Cerebellar nuclear complex (tissue), 1 donor: ENCODE measurements around the gene KCNT2.
"Not testable (repeated sequence)": the region's sequence is repeated elsewhere in the genome, so short reads cannot be mapped to it uniquely, and the experiment has no call there.

Source experiments
- DNase-seq, 2 experiments: peaks; one replicate each; lab custom pipeline; 2025; lab: John Stamatoyannopoulos, UW

Gene KCNT2

DNA sequence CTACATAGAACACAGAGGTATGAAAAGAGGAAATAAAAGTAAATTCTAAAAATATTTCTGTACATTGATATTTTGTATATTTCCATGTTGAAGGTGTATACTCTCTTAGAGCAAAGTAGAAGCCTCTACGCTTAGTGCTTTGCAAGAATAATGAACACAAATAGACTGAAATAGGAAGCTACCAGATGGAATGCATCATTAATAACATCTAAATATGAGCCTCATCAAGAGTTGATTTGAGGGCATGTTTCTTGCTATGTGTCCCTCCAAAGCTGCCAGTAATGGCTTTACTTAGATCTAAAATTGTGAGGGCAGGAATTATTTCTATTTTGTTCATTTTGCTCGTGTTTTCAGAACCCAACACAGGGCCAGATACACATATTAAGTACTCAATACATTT, 94.4 kb downstream of the KCNT2 start:
- no peak for DNase-seq

DNA sequence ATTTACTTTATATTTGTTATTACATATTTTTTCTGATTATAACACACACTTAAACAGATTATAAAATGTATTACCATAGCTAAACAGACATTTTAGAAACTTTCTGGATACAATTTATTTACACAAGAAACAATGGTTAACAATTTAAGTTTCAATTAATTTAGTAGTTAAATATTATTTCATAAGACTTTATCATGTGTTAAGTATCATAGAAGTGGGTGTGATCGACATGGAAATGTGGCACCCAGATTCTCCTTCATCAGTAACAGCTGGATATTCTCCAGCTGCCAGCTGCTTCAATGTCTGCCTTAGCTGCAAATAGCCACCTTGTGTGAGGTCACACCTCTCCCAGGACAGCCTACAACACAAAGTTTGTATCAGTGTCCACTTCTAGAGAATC, 97.8 kb downstream of the KCNT2 start:
- no peak for DNase-seq

DNA sequence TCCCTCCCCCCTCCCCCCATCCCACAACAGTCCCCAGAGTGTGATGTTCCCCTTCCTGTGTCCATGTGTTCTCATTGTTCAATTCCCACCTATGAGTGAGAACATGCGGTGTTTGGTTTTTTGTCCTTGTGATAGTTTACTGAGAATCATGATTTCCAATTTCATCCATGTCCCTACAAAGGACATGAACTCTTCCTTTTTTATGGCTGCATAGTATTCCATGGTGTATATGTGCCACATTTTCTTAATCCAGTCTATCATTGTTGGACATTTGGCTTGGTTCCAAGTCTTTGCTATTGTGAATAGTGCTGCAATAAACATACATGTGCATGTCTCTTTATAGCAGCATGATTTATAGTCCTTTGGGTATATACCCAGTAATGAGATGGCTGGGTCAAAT, 104.0 kb downstream of the KCNT2 start:
- not testable (repeated sequence) for DNase-seq

DNA sequence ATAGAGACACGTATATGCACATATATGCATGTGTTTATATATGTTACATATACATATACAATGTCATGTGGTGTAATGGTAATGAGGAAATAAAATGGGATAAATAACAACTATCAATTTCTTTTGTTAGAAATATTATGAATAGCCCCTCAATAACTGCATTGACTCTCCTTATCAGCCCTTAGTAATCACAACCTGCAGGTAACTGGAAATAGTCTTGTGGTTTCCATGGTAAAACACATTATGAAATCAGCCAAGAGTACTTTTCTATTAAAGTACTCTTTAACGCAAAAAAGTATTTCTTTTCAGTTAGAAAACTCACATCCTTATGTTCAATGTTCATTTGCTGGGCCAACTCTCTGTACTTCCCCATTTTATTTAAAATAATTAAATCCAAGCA, 105.8 kb downstream of the KCNT2 start:
- DNase-seq = no peak

DNA sequence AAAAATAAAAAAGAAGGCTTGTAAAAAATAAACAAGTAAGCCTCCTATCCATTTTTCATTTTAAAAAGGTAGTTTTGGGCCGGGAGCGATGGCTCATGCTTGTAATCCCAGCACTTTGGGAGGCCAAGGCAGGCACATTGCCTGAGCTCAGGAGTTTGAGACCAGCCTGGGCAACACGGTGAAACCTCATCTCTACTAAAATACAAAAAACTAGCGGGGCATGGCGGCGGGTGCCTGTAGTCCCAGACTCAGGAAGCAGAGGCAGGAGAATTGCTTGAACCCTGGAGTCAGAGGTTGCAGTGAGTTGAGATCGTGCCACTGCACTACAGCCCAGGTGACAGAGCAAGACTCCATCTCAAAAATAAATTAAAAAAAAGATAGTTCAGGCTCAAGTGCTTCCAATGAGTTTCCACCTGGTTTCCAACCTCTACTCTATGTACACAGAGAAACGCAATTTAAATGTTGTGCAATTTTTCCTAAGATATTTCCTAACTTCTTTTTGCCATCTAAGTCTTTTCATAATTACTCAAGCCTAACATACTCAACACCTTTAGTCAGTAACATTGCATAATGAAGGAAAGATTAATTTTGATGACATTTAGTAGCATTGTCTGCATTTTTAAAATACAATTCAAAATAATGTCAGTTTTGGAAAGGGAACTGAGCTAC, 106.3 kb downstream of the KCNT2 start:
- no peak for DNase-seq

DNA sequence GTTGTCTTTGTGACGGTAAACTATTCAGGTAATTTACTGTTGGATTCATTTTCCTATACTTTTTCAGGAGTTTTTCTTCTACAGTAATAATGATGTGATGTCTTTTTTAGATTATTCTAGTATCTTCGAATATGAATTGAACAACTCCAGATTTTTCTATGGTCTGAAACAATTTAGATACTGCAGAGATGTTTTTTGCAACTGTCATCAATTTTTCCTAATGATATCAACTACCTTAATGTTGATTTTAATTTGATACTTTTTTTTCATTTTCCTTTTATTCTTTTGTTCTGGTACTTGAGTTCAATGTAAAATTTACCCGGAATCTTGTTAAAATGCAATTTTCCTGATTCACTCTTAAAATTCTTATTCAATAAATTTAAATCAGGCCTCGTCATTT, 110.4 kb downstream of the KCNT2 start:
- no peak for DNase-seq

DNA sequence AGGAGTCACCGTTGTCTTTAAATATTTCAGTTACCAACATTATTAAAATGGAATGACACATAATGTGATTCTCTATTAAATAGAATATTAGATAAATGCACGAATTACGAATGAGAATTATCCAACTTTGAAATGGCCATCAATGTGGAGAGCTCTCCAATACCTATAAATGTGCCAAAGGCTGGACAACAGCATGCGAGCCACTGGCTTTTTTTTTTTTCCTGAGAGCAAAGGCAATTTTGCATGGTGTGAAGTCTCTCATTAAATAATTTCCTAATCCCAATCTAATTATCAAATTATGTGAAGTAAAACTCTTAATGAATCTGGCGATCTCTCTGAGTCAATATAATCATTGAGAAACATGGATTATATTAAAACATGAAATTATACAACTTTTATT, 113.5 kb downstream of the KCNT2 start:
- DNase-seq = no peak

DNA sequence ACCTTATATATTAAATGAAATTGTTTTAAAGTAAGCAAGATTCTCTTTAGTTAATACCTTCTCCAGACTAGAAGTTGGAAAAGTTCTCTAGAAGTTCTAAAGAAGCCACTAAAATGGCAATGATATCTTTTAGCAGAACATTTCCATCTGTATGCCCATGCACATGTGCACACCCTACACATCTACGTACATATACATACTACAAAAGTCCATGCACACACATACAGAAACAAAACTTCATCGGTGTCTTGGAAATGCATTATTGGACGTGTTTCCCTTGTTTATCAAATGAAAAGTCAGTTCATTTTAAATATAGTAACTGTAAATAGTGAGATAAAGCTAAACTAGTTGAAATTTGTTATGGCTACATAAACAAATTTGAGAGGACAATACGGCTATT, 114.4 kb downstream of the KCNT2 start:
- no peak for DNase-seq

DNA sequence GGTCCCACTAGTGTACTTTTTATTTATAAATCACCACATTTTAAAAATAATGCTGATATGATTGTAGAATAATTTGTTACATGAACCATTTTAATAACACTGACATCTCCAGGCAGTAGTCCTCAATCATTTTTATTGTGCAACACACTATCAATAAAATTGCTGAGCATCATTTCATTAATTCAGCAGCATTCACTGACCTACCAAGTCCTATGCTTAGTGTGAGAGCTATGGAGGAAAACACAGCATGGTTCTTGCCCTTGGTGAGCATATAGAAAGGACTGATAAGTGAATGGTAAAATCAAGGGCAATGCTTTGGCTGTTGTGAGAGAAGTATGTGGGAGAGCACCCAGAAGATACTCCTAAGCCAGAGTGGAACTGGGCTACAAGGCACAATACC, 119.7 kb downstream of the KCNT2 start:
- DNase-seq = no peak

DNA sequence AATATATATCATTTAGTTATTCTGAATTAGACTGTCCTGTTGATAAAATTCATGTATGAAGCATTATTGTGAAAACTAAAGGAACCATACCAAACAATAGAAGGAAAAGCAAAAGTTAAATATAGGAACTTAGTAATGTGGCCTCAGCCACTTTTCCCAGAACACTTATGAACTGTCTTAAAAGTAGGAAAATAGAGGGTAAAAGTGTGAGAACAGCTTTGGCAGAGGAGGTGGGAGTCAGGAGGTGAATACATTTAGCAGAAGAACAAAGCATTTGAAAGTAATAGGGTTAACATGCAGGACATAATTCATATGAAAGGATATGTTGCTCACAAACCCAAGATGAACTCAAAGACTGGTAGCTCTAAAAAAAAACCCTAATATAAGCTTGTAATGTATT, 121.9 kb downstream of the KCNT2 start:
- no peak for DNase-seq

DNA sequence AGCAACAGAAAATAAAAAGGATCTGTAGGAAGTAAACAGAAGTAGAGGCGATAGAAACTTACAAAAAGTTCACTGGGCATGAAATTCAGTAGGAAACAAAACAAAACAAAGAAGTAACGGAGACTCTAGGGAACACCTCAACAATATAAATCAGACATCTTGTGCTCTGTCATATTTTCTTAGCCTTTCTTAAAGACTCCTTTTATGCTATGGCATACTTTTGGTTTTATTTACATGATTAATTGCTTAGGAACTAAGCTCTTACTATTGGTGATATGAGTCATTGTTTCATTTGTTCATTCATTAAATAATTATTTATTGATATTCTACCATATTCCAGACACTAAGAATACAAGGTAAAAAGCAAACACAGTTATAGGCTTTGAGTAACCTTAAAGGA, 126.6 kb downstream of the KCNT2 start:
- DNase-seq = no peak

DNA sequence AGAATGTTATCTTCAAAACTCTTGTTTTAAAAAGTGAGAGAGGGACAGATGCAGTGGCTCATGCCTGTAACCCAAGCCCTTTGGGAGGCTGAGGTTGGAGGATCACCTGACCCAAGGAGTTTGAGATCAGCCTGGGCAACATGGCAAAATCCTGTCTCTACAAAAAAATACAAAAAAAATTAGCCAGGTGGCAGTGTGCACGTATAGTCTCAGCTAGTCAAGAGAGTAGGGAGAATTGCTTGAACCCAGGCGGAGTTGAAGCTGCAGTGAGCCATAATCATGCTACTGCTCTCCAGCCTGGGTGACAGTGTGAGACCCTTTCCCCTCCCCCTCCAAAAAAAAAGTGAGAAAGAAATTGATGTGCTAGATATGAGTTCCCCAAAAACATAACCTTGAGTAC, 131.0 kb downstream of the KCNT2 start:
- no peak for DNase-seq

DNA sequence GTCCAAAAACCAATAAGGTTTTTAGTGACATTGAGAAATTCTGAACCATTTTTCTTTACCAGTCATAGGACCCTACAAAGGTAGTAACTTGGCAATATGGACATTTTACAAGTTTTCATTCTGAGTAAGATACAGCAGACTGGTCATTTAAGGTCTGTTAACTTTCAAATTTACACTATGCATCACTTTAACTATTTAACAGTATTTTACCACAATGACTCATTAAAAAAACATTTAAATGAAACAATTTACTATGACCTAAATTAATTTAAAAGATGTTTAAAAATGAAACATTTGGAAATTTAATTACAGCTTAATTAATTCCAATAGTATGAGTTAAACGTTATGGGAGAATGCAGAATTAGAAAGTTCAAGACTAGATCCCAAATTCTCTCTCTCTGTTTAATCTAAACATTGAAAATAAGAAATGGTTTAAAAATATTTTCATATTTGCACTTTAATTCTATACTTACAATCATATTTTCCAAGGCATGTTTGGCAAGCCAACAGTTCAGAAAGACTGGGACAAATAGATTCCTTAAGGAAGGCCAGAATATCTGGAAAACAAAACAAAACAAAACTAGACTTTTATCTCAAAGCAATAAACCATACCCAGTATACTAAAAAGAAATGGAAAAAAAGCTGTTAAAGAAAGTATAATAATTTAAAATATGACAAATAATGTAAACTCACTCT, 140.9 kb downstream of the KCNT2 start:
- no peak for DNase-seq

DNA sequence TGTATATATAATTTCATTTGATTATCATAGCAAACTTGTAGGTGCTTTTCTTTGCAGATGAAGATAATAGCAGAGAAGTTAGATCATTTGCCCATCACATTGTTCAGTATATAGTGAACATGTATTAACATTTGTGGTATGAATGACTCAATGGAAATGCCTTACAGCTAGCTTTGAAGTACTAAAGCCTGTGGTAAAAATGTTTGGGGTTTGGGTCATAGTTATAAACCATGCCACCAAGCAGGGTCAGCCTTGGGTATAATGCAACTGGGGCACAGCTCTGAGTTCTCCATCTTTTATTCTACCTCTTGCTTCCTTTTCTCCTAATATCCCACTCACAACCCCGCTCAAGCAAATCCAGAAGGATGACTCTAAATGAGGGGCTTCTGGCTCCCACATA, 141.6 kb downstream of the KCNT2 start:
- no peak for DNase-seq

DNA sequence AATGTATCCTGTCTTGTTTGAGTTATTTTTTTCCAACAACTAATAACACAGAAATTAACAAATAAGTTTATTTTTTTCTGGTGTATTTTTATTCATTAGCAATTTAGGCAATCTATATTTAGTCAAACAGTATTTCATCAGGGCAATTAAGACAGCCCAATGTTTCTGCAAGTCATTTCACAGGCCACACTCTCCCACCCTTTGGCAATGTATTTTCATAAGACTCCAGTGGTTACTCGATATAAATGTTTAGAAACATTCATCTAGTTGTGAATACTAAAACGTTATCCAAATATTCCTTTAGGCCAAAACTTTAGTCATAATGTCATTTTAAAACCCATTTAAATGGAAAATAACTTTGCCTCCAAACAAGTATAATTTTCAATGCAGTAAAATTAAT, 142.1 kb downstream of the KCNT2 start:
- no peak for DNase-seq

DNA sequence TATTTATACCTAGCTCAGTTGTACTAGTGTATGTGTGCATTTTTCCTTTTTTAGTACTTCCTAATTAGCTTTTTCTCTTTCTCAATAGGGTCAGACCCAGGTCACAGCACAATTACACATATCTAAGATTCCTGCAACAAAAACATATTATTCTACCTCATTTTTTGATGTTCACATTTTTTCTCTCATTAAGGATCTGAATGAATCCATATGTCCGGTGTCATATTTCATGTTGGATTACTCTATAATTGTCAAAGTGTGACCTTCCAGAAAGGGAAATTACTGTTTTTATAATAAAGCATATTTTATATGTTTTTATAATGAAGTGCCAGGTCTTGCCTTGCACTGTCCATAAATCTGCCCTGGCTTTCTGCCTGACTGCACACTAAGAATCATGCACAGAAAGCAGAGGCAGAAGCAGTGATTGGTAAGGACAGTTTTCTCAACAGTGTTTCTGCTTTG, 143.7 kb downstream of the KCNT2 start:
- DNase-seq = no peak

DNA sequence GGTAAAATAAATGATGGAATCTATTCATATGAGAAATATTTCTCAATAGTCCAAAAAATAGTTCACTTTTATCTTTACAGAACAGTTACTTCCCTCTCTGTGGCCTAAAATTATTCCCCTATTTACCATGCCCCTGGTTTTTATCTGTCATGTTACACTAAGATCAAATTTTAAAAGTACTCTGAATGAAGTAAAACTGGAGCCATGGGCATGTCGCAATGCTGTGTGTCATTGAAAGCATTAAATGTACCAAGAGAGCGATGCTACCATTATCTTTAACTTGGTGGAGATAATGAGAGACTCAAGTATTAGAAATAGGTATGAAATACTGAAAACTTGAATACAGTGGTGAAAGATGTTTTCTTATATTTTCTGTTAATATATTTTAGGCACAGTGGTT, 146.2 kb downstream of the KCNT2 start:
- no peak for DNase-seq

DNA sequence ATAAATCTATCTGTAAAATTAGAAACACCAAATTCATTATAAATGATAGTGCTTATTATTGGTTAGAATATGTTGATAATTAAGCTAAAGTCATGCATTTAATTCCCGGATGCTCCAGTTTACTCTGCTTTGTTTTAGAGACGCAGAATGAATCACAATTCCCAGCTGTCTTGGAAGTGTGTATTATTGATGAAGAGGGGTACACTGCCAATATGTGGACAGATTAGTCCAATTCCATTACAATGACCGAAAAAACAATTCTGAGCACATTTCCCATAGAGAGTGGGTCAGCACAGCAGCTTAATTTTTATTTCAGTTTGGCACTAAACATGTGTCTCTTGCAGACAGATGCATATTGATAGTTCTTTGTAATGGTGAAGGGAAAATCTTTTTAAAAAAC, 146.7 kb downstream of the KCNT2 start:
- no peak for DNase-seq

DNA sequence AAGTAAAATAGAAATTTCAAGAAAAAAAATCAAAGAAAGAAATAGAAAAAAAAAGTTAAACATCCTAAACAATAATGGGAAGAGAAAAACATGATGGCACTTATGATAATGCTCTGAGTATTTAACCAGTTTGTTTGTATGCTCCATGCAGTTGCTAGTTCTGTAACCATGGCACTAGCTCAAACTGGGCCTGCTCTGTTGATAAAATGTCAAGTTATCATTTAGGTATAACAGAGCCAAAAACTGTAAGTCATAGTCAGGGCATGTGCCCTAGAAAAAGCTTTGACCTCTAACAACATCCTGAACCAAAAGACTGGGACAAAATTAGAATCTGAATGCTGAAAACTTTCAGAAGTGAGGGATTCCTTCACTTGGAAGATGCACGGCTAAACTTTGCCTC, 148.9 kb downstream of the KCNT2 start:
- DNase-seq = no peak

DNA sequence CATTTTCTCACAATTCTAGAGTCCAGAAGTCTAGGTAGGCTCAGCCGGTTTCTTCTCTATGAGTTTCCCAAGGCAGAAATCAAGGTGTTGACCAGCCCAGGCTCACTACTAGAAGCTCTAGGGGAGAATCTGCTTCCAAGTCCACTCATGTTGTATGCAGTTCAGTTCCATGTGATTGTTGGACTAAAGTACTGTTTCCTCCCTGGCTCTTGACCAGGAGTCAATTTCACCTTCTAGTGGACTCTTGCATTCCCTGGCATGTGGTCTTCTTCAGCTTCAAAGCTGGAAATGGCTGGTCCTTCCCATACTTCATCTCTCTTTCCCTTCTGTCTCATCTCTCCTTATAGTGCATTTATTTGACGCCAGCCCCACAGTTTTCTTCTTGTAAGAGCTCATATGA, 153.4 kb downstream of the KCNT2 start:
- DNase-seq = no peak

DNA sequence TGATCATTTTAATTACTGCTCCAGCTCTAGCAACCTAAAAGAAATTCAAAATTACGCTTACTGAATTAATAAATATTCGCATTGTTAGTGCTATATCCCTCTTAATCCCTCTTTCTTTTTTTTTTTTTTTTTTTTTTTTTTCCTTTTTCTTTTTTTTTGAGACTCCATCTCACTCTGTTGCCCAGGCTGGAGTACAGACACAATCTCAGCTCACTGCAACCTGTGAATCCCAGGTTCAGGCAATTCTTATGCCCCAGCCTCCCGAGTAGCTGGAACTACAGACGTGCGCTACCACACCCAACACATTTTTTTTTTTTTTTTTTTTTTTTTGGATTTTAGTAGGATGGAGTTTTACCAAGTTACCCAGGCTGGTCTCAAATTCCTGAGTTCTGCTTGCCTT, 157.1 kb downstream of the KCNT2 start:
- DNase-seq = no peak

DNA sequence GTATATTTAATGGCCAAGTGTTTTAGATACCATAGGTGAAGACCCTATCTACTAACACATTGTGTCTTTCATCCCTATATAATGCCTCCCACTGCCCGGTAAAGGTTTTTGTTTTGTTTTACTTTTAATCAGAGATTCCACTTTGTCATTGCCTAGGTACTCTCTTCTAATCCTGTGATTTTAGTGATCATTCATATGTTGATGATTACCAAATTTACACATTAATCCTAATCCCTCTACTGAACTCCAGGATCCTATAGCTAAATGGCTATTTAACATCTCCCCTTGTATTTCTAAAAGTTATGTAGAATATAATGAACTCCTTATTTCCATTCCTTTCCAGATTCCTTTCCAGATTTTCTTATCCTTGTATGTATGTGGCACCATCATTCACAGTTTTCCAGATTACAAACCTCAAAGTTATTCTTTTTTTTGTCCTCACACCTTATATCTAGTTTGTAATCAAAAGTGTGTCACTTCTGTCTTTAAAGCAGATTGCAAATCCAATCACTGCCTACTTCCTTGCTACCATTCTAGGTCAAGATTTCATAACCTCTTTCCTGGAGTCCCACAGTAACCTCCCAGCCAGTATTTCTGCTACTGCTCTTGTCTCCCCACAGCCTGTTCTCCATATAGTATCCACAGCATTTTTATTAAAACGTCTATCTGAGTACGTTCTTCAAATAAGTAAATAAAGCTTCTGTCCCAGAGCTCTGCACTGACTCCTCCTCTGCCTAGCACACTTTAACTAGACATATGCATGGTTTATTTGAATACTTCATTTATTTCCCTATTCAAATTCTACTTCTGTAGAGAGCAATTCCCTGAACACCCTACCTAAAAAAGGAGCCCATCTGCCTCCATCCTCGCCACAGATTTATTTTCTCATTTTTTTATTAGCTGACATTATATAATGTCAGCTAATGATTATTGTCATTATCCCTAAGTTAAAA, 157.8 kb downstream of the KCNT2 start:
- DNase-seq = no peak

DNA sequence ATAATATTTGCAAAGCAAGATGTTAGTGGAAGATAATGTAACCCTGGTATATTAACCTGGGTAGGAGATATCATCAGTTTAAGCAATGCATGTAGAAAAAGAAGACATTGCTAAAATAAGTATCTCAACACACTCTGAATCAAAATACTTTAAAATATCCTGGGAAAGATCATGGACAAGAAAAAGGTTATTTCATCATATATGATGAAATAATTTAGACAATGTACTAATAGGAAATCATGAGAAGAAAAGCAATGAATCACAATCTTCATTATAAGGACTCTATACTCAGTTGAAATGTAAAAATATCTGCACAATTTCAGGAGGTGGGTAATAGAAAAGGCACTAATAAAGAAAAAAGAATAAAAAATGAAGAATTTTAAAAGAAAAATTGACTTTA, 158.8 kb downstream of the KCNT2 start:
- no peak for DNase-seq
